GM23248 (cell line): ENCODE results near the gene KNSTRN. TPM values are rescaled to one million over a fixed set of nuclear protein-coding genes. Genes with fewer than 3 reads are reported as not detected.
A peak's percentile ranks its signal among the peaks of the same experiment; 100 is the strongest.

ENCODE experiments used
- DNase-seq: peaks from one replicate; pipeline ENCODE4 v3.0.0-alpha.2; 2015
- H2AFZ ChIP-seq: fragments of 200-600 bp; sonication (generic); 2 replicates; pipeline ENCODE4 v1.6.1; 2016; ENCODE audit warnings: antibody characterized with exemption
- H3F3A ChIP-seq: fragments of 200-600 bp; sonication (generic); 2 replicates; pipeline ENCODE4 v1.6.1; 2016; ENCODE audit warnings: mild to moderate bottlenecking, antibody characterized with exemption, mixed run types; ENCODE audit not compliant: insufficient read depth
- H3K27ac ChIP-seq: fragments of 200-600 bp; sonication (generic); 2 replicates; pipeline ENCODE4 v1.5.1; 2016; ENCODE audit warnings: mild to moderate bottlenecking
- H3K27me3 ChIP-seq: fragments of 200-600 bp; sonication (generic); replicated peaks from 2 replicates; pipeline ENCODE4 v1.6.1; 2016; ENCODE audit warnings: mild to moderate bottlenecking; ENCODE audit not compliant: insufficient read depth
- H3K36me3 ChIP-seq: fragments of 200-600 bp; sonication (generic); 2 replicates; pipeline ENCODE4 v1.6.1; 2016; ENCODE audit warnings: low read depth, mild to moderate bottlenecking
- H3K4me1 ChIP-seq: fragments of 200-600 bp; sonication (generic); 2 replicates; pipeline ENCODE4 v1.6.1; 2016; ENCODE audit warnings: mild to moderate bottlenecking; ENCODE audit not compliant: insufficient read depth
- H3K4me2 ChIP-seq: fragments of 200-600 bp; sonication (generic); one replicate; pipeline ENCODE4 v1.6.1; 2016; ENCODE audit warnings: mild to moderate bottlenecking; ENCODE audit not compliant: unreplicated experiment
- H3K4me3 ChIP-seq: fragments of 200-600 bp; sonication (generic); 2 replicates; pipeline ENCODE4 v1.5.1; 2016; ENCODE audit warnings: mild to moderate bottlenecking
- H3K79me2 ChIP-seq: fragments of 200-600 bp; sonication (generic); 2 replicates; pipeline ENCODE4 v1.6.1; 2016; ENCODE audit warnings: mild to moderate bottlenecking; ENCODE audit not compliant: insufficient read depth
- H3K9ac ChIP-seq: fragments of 200-600 bp; sonication (generic); 2 replicates; pipeline ENCODE4 v1.6.1; 2016; ENCODE audit warnings: mild to moderate bottlenecking
- H3K9me2 ChIP-seq: fragments of 200-600 bp; sonication (generic); 2 replicates; pipeline ENCODE4 v1.6.1; 2016; ENCODE audit warnings: mixed run types, mild to moderate bottlenecking, moderate library complexity; ENCODE audit not compliant: insufficient read depth
- H3K9me3 ChIP-seq: fragments of 200-600 bp; sonication (generic); one replicate; pipeline ENCODE4 v1.6.1; 2017; ENCODE audit warnings: low read depth
- H4K20me1 ChIP-seq: fragments of 200-600 bp; sonication (generic); 2 replicates; pipeline ENCODE4 v1.6.0; 2016; ENCODE audit not compliant: insufficient read depth
- EZH2 ChIP-seq: fragments of 200-600 bp; sonication (generic); IDR thresholded peaks from 2 replicates; pipeline ENCODE4 v1.6.1; 2018; ENCODE audit warnings: antibody characterized with exemption, mild to moderate bottlenecking; ENCODE audit not compliant: insufficient read depth, poor library complexity, severe bottlenecking
- EZH2phosphoT487 ChIP-seq: fragments of 200-600 bp; sonication (generic); IDR thresholded peaks from 2 replicates; pipeline ENCODE4 v1.6.1; 2018; ENCODE audit warnings: antibody characterized with exemption, moderate library complexity, mild to moderate bottlenecking, low read depth; ENCODE audit not compliant: insufficient read depth
- WGBS, 2 experiments: methylation state at CpG; one replicate each; pipeline ENCODE4 v1.1.6; 2015 to 2017; ENCODE audit warnings: low lambda C conversion rate in 2 of 2, low coverage in 1 of 2; ENCODE audit errors: missing lambda C conversion rate in 2 of 2; 5-methylcytosine and 5-hydroxymethylcytosine counted together
- in situ Hi-C: fragments of 300-500 bp; cut with MboI; formaldehyde crosslinking; loops from 2 replicates; pipeline ENCODE4 v1.15.0; 2020
- polyA plus RNA-seq: library from polyadenylated mRNA; unstranded; fragments of >200 nt; fragmentation: Nextera tagmentation; extraction: Ambion mirVana; gene quantifications from 2 replicates; pipeline ENCODE4 v1.2.1, GENCODE V29; 2016
- total RNA-seq: library from RNA; depleted of rRNA; stranded (reverse); fragments of >200 nt; shearing (Covaris generic); gene quantifications from 2 replicates; pipeline ENCODE4 v1.2.3, GENCODE V29; 2014

KNSTRN gene
- total and polyA plus RNA-seq, 2 experiments from 2014 or later, result 31.1 to 37.7 TPM

DNA sequence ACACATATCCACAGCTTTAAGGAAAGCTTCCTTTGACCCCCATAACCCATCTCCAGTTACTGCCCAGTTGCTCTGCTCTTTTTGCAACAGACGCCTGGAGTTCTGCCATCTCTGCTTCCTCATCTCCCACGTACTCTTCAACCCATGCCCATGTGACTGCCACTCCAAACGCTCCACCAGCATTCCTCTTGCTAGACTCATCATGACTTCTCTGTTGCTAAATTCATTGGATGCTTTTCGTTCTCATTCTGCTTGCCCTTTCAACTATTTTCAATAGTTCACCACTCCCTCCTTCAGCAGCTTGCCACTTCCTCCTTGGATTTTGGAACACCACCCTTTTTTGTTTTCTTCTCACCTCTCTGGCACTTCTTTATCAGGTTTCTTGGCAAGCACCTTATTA lies 2.7 kb upstream of the KNSTRN start:
- no peaks in the 10 kb centered on the region for H4K20me1 ChIP-seq
- peaks cover 21% of the 10 kb centered on the region for H3K79me2 ChIP-seq
- peaks cover 28% of the 10 kb centered on the region for H3K4me1 ChIP-seq
- TF ChIP-seq EZH2, result no peak
- peaks cover 10% of the 10 kb centered on the region for H3F3A ChIP-seq
- H3K27me3 ChIP-seq, result no peaks in the 10 kb centered on the region
- 2 to 4% methylated on average over 4 of the region's 4 CpGs for WGBS, 2 experiments
- peak overlapping the region; percentile 69 for H3K4me2 ChIP-seq
- DNase-seq, result peak; percentile 98
- H3K9ac ChIP-seq, result no peak overlapping the region
- no peak overlapping the region for H3K4me3 ChIP-seq
- H3K9me3 ChIP-seq, result no peaks in the 10 kb centered on the region
- H3K36me3 ChIP-seq, result no peaks in the 10 kb centered on the region
- peak overlapping the region; percentile 49 for H2AFZ ChIP-seq
- in situ Hi-C loops, result no loop called here
- H3K9me2 ChIP-seq, result no peaks in the 10 kb centered on the region
- peak overlapping the region; percentile 71 for H3K27ac ChIP-seq

DNA sequence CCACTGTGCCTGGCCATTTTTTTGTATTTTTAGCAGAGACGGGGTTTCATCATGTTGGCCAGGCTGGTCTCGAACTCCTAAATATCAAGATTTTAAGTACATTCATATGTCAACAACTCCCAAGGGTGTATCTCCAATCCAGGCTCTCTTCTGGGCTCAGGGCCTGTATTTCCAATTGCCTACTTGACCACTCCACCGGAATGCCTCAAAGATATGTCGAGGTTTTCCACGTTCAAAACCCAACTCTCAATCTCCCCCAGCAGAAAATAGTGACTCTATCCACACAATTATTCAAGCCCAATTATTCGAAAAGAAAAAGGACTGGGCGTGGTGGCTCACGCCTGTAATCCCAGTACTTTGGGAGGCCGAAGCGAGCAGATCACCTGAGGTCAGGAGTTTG lies 1.9 kb upstream of the KNSTRN start:
- H3K4me2 ChIP-seq, result peak overlapping the region; percentile 69

GRCh38 chr15:40381818-40382529 lies 547 bp upstream of the KNSTRN start:
- H2AFZ ChIP-seq, result peak overlapping the region; percentile 99
- H3K9ac ChIP-seq, result no peak overlapping the region
- H3K4me2 ChIP-seq, result no peak overlapping the region
- in situ Hi-C loops, result no loop called here
- H3K9me2 ChIP-seq, result no peaks in the 10 kb centered on the region
- peaks cover 7% of the 10 kb centered on the region for H3K36me3 ChIP-seq
- TF ChIP-seq EZH2phosphoT487 (no peak), EZH2 (no peak)
- H3K4me1 ChIP-seq, result peaks cover 28% of the 10 kb centered on the region
- no peak overlapping the region for H3K4me3 ChIP-seq
- 87 to 90% methylated on average over 11 of the region's 11 CpGs for WGBS, 2 experiments
- no peaks in the 10 kb centered on the region for H3K27me3 ChIP-seq
- no peaks in the 10 kb centered on the region for H3K9me3 ChIP-seq
- no peak for DNase-seq
- no peaks in the 10 kb centered on the region for H4K20me1 ChIP-seq
- peaks cover 10% of the 10 kb centered on the region for H3F3A ChIP-seq
- peaks cover 42% of the 10 kb centered on the region for H3K79me2 ChIP-seq
- H3K27ac ChIP-seq, result no peak overlapping the region

More for the DNA sequence above, 1.9 kb upstream of the KNSTRN start:
- no peaks in the 10 kb centered on the region for H3K36me3 ChIP-seq
- no peak for DNase-seq
- no peak for TF ChIP-seq EZH2
- no peak for TF ChIP-seq EZH2phosphoT487
- in situ Hi-C loops, result no loop called here
- WGBS, 2 experiments, result 89 to 96% methylated on average over 9 to 10 of the region's 10 CpGs
- no peaks in the 10 kb centered on the region for H3K9me3 ChIP-seq
- H3K27me3 ChIP-seq, result no peaks in the 10 kb centered on the region
- no peaks in the 10 kb centered on the region for H4K20me1 ChIP-seq
- H3K4me1 ChIP-seq, result peaks cover 28% of the 10 kb centered on the region
- H3K79me2 ChIP-seq, result peaks cover 29% of the 10 kb centered on the region
- H3K4me3 ChIP-seq, result no peak overlapping the region
- peak overlapping the region; percentile 49; the same call in 1 of the 2 replicates for H2AFZ ChIP-seq
- H3F3A ChIP-seq, result peaks cover 10% of the 10 kb centered on the region
- no peak overlapping the region for H3K9ac ChIP-seq
- no peaks in the 10 kb centered on the region for H3K9me2 ChIP-seq
- H3K27ac ChIP-seq, result peak overlapping the region; percentile 71

DNA sequence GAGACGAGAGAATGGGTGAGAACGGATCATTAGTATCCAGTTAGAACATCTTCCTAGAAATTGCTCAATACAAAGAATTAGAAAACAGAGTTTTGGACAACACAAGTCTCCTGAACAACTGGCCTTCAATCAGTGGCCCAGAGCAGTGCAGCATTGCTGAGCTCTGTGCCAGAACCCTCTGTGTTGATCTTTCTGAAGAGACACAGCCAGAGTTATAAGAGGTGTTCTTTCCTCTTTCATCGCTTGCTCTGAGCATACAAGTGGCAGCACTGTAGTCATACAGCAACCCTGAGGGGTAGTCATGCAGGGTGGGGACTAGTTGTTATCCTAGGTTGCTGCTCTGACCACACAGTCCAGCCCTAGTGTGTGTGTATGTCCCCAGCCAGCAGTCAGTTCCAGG lies 4.0 kb downstream of the KNSTRN start:
- H3K4me1 ChIP-seq, result peaks cover 17% of the 10 kb centered on the region; the same call in 1 of the 2 replicates
- no peaks in the 10 kb centered on the region for H3K9me2 ChIP-seq
- H3K36me3 ChIP-seq, result peaks cover 34% of the 10 kb centered on the region
- TF ChIP-seq EZH2, result no peak
- TF ChIP-seq EZH2phosphoT487, result no peak
- no peak overlapping the region for H3K9ac ChIP-seq
- no peaks in the 10 kb centered on the region for H3K27me3 ChIP-seq
- peaks cover 42% of the 10 kb centered on the region for H3K79me2 ChIP-seq
- peaks cover 12% of the 10 kb centered on the region; the same call in 1 of the 2 replicates for H3F3A ChIP-seq
- no peak overlapping the region for H2AFZ ChIP-seq
- in situ Hi-C loops, result no loop called here
- H3K27ac ChIP-seq, result no peak overlapping the region
- H3K9me3 ChIP-seq, result no peaks in the 10 kb centered on the region
- 99 to 100% methylated on average over 3 of the region's 3 CpGs for WGBS, 2 experiments
- no peak for DNase-seq
- H3K4me3 ChIP-seq, result no peak overlapping the region
- no peaks in the 10 kb centered on the region for H4K20me1 ChIP-seq
- no peak overlapping the region for H3K4me2 ChIP-seq
